HG03196 (cell line): ENCODE data around the gene KDM3A.
"Not testable (repeated sequence)": the region's sequence is repeated elsewhere in the genome, so short reads cannot be mapped to it uniquely, and the experiment has no call there.

Experiments used
- ATAC-seq: cut with Tn5 transposase; IDR thresholded peaks from one replicate; pipeline ENCODE4 v1.9.1; 2021; ENCODE audit not compliant: unreplicated experiment

KDM3A gene

DNA sequence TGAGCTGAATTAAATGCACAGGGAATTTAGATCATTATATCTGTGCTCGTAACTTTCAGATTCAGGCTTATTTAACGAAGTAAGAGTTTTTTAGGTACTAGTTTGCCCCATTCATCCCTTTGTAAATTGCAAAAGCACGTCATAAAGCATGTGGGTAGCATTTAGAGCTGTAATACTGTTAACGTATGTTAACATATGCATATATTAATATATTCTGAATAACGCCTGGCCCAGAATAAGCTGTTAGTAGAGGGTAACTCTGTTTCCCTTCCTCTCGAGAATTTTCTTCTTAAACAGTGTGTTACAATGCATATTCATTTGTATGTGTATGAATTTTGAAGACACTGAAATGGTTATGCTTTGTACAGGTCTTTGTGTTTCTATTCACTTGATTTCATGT is 30.5 kb downstream of the KDM3A start:
- ATAC-seq, result no peak

DNA sequence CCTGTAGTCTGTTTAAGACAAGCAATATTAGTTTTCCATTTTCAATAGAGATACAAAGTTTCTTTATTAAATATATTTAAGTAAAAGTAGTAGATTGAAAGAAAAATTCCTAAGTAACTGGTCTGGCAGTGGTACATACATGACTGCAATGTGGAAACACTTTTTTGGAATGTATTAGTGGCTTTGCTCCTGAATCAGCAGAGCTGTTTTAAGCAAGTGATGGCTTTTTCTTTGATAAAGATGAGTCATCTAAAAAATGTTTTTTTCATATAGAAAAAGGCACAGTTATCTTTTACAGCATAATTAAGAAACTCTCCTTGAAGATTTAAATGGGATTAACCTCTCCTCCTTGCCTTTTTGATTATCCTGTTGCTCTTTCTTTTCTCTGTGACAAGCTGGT is 34.9 kb downstream of the KDM3A start:
- no peak for ATAC-seq

DNA sequence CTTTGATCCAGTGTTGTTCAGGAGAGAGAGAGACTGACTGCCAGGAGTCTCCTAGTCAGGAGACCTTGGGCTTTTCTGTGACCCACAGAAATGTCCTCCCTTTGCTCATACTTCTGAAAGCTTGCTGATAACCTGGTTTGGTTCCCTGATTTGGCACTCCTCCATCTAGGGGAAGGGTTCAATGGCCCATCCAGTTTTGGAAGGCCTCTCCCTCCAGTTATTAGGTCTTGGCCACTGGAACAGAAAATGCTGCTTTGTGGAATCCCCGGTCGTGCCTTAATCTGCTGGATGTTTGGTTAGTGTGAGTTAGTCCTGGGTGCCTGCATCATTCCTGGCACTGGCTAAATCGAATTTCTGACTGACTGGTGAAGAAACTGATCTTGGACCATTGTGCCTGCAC is 35.7 kb downstream of the KDM3A start:
- no peak for ATAC-seq

DNA sequence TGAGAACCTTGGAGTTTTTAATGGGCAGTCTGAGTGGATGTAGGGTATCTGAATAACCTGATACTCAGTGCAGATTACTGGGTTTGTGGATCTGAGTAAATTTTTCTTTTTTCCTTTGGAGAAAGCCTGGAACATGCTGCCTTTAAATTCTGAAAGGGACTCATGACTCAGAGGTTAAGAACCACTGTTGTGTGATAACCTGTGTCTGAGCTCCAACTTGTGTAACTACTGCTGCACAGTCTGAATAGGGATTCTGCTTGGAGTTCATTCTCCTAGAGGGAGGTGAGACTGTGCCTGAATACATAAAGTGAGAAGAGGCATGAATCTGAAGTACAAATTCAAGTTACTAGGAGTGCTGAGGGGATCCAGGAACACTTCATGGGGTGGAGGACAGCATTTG is 36.2 kb downstream of the KDM3A start:
- no peak for ATAC-seq

DNA sequence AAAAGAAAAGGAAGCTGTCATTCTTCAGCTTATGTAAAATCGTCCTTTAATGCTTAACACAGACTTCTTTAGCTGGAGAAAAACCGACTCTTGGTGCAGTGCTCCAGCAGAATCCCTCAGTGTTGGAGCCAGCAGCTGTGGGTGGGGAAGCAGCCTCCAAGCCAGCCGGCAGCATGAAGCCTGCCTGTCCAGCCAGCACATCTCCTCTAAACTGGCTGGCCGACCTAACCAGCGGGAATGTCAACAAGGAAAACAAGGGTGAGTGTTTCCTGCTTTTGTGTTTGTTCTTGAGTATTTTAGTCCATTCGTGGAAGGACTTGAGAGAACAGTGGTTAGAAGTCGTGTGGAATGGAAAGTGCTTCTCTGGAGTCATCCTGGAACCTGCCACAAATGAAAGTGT is 38.9 kb downstream of the KDM3A start:
- no peak for ATAC-seq

DNA sequence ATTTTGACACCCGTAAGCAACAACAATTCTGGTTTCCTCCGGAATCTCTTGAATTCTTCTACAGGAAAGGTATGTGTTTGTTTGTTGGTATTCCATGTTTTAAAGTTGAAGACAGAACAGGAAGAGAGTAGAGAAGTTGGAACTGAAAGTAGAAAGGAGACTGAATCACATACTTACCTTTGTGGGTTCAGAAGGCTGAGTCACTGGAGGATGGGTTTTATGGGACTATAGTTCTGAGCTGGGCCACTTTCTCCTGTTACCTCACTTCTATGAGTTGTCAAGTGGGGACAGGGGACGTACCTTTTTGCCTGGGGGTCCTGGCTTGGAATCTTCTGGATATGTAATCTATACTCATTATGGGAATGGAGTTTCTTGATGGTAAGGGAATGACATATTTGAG is 40.9 kb downstream of the KDM3A start:
- no peak for ATAC-seq

DNA sequence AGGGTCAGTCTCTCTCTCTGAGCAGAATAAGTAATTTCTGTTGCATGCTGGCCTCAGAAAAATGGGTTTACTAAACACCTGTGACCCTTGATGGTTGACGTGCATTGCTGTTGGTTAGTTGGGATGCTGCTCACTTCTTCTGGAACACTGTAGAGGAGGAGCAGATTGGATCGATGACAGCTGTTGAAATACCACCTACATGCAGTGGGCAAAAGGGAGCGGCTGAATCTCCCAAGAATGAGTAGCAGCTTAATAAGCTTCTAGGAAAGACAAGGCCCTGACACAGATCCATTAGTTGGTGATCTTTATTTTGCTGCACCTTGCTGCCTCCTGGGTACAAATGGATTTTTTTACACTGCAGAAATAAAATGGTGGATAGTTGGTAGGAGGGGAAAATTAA is 43.2 kb downstream of the KDM3A start:
- ATAC-seq, result no peak

DNA sequence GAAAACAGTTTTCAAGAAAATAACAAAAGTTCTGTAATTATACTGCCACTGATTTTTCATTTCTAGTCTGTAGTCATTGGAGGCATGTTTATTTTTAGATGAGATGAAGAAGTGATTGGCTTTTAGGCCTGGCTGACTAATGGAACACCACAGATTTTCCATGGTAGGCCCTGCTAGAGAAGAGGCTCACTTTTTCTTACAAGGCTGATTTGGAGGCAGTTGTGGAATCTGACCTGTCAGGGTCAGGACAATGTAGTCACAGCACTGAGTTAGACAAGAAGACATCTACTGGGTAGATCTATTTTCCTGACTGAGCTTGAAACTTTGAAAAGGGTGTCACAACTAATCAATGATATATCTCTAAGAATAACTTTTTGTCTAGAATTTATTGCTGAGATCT is 43.9 kb downstream of the KDM3A start:
- no peak for ATAC-seq

DNA sequence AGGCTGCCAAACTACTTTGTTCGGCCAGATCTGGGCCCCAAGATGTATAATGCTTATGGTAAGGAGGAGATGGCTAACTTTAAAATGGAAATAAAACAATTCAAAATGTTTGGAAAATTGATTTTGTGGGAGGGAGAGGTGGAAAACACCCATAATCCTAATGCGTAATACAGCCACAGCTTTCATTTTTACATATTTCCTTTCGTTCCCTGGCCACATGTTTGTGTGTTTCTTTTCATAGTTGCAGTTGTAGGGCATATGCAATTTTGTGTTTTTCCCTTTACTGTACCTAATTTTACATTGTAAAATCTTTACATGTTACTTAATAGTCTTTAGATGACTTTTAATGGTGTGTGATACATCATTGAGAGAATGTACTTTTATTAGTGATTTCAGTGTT is 44.6 kb downstream of the KDM3A start:
- no peak for ATAC-seq

DNA sequence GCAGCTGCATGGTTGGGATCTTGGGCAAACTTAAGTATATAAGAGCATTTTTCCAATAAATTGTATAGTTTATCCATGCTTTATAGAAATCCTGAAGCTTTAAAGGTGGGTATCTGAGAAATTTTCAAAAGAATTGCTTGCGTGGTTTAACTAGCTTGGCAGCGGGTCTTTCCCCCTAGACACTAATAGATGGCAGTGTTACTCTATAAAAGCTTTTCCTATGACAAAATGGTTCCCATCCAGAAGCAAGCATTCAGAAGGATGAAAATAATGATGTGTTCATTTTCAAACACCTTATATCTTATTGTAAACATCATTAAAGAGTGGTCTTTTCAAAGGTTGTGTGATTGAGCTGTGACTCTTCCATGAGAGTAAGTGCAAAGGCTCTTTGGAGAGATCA is 45.9 kb downstream of the KDM3A start:
- ATAC-seq, result no peak

DNA sequence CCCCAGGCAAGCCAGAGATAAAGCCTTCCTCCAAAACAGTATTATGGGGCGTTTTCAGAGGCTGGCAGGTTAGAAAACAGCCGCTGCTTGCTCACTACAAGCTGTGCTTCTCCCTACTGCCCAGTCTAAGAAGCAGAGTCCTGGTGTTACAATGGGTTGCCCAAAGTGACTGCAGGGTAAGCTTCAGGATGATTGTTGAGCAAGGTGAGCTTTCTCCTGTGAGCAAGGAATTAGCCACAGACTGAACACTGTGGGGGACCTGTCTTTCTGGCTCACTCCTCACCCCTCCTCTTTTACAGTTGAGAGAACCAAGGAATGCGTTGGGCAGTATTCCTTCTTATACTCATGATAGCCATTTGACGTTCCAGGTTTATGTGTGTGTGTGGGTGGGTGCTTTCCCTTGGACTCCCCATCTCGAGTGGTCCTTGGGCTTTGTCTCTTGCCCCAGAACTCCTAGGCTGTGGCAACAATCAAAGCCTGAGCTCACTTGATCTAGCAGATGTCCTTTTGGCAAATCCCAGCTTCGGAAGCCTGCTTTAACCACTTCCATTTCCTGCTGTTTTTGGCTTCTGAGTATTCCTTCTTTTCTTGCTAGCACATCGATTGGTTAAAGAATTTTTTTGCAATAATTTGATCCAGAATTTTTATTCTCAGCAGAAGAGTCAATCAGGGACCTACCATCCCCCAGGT is 47.5 kb downstream of the KDM3A start:
- no peak for ATAC-seq

DNA sequence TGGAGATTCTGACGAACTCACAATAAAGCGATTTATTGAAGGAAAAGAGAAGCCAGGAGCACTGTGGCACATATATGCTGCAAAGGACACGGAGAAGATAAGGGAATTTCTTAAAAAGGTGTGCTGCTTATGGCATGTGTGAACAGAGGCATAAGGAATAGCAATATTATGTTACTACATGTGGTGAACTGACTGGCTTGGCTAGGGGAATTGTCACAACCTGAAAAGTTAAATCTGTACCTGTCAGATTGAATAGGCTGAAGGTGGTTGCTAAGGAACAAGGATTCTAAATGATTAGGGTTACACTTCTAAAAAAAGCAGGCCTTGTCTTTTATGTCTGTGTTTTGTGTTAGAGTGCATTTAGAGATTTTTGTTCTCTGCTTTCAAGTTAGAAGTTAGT is 48.4 kb downstream of the KDM3A start:
- ATAC-seq, result no peak

DNA sequence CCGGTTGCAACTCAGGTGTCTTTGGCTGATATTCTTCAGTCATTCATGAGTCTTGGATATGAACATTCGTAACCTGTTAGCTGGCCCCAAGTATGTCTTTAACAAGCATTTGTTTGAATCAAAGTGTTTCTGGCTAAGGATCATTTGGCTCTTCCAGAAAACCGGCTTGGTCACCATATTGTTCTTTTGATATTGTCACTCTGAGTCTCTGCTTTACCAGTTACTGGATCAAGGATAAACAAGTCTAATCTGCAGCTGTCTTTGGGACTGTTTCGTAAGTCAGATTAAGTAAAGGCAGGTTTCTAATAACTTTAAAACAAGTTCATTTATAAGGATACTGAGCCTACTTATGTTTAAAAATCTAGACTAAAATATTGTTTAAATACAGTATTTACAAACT is 49.1 kb downstream of the KDM3A start:
- no peak for ATAC-seq

DNA sequence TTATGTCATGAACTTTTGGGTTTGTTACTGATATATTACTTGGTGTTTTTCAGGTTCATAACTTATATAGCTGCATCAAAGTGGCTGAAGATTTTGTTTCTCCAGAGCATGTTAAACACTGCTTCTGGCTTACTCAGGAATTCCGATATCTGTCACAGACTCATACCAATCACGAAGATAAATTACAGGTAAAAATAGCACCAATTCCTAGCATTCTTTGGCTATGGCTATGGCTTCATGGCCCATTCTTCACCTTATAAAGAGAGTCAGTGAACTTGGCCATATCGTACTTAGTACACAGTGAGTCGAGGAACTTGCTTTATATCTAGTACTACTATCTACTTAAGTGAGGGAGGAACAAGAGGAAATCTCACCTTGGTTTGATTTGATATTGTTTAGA is 49.9 kb downstream of the KDM3A start:
- ATAC-seq, result no peak

DNA sequence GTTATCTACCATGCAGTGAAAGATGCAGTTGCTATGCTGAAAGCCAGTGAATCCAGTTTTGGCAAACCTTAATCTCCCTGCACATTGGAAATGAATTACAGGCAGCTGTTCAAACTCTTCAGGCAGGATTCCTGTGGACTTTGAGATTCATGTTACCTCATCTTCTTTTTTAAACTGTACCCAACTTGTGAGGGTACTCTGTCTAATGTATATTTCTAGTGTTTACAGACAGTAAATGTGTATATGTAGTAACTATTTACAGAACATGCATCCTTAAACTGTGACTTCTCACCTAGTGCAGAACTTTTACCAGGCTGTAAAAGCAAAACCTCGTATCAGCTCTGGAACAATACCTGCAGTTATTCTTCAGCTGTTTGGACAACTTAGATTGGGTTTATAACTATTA is 50.9 kb downstream of the KDM3A start:
- ATAC-seq, result no peak

DNA sequence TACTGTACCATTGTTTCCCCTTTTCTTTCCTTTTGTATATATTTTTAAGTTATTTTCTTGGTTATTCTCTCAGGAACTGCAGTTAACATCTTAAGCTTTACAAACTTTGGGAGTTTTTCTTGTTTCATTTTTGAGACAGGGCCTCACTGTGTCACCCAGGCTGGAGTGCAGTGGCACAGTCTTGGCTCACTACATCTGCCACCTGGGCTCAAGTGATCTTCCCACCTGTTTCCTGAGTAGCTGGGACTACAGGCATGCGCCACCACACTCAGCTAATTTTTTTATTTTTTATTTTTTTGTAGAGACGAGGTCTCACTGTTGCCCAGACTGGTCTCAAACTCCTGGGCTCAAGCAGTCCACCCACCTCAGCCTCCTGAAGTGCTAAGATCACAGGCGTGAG is 55.2 kb downstream of the KDM3A start:
- not testable (repeated sequence) for ATAC-seq

DNA sequence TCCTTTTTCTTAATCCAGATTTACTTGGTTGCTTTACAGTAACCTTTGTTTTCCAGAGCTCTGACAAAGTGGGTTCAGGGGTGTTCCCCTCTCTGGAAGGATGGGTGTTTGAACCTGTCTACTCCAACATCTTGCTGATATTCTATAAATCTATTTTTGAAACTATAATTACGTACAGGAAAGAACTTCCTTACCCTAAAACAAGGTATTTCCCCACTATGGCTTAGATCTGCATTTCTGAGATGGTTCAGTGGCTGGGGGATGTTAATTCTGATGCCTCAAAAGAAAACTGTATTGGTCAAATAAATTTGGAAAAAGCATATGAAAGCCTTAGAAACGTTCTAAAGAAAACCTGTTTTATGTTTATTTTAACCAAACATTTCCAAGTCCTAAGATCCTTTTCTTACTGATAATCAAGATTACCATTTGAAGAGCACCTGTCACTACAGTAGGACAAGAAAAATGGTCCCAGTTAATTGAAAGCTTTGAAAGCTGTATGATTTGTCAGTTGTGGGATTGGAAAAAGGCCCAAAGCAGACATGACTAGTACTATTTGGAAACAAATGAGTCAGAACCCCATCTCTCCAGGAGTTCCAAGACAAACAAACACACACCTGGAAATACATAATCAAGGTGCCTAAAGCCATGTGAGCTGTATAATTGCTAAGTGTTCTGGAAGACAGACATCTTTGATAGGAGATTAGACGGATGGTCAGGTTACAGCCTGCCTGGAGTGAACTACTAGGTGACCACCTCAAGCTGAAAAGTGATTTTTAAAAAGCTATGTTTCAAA is 57.5 kb downstream of the KDM3A start:
- no peak for ATAC-seq

DNA sequence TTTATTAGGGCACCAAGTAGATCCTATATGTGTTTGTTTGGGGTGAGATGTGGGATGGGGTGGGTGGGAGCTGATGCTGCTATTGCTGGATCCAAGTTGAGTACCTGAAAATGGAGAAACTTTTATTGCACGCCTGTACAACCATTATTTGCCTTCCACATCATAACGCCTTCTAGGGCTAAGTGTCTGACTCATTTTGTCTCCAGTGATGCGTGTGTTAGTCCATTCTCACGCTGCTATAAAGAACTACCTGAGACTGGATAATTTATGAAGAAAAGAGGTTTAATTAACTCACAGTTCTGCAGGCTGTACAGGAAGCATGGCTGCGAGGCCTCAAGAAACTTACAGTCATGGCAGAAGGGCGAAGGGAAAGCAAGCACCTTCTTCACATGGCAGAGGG is 58.2 kb downstream of the KDM3A start:
- no peak for ATAC-seq

DNA sequence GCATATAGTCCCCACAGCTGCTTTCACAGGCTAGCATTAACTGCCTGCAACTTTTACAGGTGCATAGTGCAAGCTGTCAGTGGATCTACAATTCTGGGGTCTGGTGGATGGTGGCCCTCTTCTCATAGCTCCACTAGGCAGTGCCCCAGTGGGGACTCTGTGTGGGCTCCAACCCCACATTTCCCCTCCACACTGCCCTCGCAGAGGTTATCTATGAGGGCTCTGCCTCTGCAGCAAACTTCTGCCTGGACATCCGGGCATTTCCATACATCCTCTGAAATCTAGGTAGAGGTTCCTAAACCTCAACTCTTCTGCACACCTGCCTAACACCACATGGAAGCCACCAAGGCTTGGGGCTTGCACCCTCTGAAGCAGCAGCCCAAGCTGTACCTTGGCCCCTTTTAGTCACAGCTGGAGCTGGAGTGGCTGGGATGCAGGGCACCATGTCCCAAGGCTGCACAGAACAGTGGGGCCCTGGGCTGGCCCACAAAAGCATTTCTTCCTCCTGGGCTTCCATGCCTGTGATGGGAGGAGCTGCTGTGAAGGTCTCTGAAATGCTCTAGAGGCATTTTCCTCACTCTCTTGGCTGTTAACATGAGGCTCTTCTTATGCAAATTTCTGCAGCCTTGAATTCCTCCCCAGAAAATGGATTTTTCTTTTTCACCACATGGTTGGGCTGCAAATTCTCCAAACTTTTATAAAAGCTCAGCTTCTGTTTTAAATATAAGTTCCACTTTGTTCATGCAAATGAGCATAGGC is 59.3 kb downstream of the KDM3A start:
- ATAC-seq, result no peak

DNA sequence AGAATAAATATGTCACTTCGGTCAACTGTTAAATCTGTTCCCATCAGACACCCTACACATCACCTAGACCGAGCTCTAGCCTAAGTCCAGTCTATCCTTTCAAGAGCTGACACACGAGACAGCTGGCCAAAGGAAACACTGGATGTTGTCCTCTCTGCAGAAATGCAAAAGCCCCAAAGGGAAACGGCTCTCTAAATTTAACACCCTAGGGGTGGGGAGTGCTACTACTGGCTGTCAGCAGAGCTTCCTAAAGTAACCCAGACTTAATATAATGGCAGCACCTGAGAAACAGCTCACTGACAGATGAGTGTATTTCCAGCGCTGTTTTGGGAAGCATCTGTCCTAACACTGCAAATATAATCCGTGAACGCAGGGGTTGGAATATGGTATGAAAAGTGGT is 66.4 kb downstream of the KDM3A start:
- no peak for ATAC-seq

DNA sequence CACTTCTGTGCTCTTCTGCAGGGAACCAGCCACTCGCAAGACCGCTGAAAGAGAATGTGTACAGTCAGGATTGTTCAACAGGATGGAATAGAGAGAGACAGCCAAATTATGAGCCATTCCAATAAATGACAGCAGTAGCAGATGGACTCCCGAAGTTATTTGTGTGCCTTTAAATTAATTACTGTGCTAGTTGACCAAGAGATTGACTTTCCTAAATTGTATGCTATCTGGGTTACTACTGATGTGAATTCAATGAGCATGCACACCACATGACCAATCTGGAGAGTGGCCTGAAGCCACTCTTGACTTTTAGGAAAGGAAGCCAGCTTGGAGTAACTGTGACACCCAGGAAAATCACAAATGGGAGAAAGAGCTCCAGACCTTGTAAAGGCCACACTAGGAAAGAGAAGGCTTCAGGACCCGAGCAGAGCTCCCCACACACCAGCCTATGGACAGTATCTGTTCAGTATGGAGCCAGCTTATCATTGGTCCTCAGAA is 69.3 kb downstream of the KDM3A start:
- ATAC-seq, result no peak

DNA sequence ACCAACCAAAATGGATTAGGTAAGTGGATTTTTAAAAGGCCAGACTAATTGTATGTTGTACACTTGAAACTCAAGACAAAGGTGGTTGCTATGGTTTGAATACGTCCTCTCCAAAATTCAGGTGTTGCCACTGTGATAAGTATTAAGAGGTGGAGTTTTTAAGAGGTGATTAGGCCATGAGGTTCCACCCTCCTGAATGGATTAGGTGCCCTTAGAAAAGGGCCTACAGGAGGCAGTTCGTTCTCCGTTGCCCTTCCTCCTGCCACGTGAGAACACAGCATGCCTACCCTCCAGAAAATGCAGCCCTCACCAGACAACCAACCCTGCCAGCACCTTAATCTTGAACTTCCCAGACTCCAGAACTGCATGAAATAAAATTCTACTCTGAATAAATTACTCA is 70.9 kb downstream of the KDM3A start:
- ATAC-seq, result no peak
